CD4-positive, alpha-beta memory T cell (primary cell): ENCODE measurements around the gene CTNNBL1. TPM values are rescaled to one million over a fixed set of nuclear protein-coding genes. Genes with fewer than 3 reads are reported as not detected.
A peak's percentile ranks its signal among the peaks of the same experiment; 100 is the strongest.
"Not testable (repeated sequence)": the region's sequence is repeated elsewhere in the genome, so short reads cannot be mapped to it uniquely, and the experiment has no call there.

Experiments
- CTCF ChIA-PET: fragments of 350-600 bp; sonication (Branson Sonifier 250); formaldehyde crosslinking; loops from one replicate; lab custom pipeline; 2021; ENCODE audit warnings: inconsistent platforms; ENCODE audit not compliant: partially characterized antibody; lab: Charles Lee
- POLR2A ChIA-PET: fragments of 350-600 bp; sonication (Branson Sonifier 250); formaldehyde crosslinking; loops from one replicate; lab custom pipeline; 2021; ENCODE audit not compliant: partially characterized antibody; lab: Charles Lee
- DNase-seq, 5 donors: peaks; one replicate each; pipeline versions ENCODE4 v3.0.0 to v3.0.0-alpha.2; 2020 to 2022; ENCODE audit warnings: mixed read lengths in 1 of 5
- H3K27ac ChIP-seq: one replicate; pipeline ENCODE4 v1.7.0; 2013; ENCODE audit warnings: low read depth, low read length
- H3K27me3 ChIP-seq: 2 replicates; pipeline ENCODE4 v1.7.0; 2013; ENCODE audit warnings: mild to moderate bottlenecking, low read length, moderate library complexity; ENCODE audit not compliant: insufficient read depth
- H3K36me3 ChIP-seq: 2 replicates; pipeline ENCODE4 v1.7.0; 2013; ENCODE audit warnings: mild to moderate bottlenecking, low read length, moderate library complexity; ENCODE audit not compliant: insufficient read depth
- H3K4me1 ChIP-seq: 2 replicates; pipeline ENCODE4 v1.7.0; 2013; ENCODE audit warnings: mild to moderate bottlenecking, low read length, moderate library complexity; ENCODE audit not compliant: insufficient read depth
- H3K4me3 ChIP-seq, 2 donors: one replicate each; pipeline ENCODE4 v1.7.0; 2013; ENCODE audit warnings: low read length in 2 of 2, mild to moderate bottlenecking in 1 of 2
- H3K9me3 ChIP-seq, 2 donors: one replicate each; pipeline ENCODE4 v1.7.0; 2013; ENCODE audit warnings: low read length in 2 of 2, control low read depth in 1 of 2; ENCODE audit not compliant: control insufficient read depth in 1 of 2
- H3K27ac Mint-ChIP-seq, 7 donors: one replicate each; pipeline ENCODE4 v1.8.0; 2020 to 2021; ENCODE audit warnings: mixed read lengths in 7 of 7, mild to moderate bottlenecking in 6 of 7, inconsistent platforms in 3 of 7, moderate library complexity in 3 of 7
- H3K27me3 Mint-ChIP-seq, 2 donors: one replicate each; pipeline ENCODE4 v1.8.0; 2020 to 2021; ENCODE audit warnings: mixed read lengths in 2 of 2
- H3K36me3 Mint-ChIP-seq, 2 donors: one replicate each; pipeline ENCODE4 v1.8.0; 2020 to 2021; ENCODE audit warnings: mixed read lengths in 2 of 2, inconsistent platforms in 1 of 2, mild to moderate bottlenecking in 1 of 2
- H3K4me1 Mint-ChIP-seq, 4 donors: one replicate each; pipeline ENCODE4 v1.8.0; 2020 to 2021; ENCODE audit warnings: mixed read lengths in 4 of 4, mild to moderate bottlenecking in 1 of 4
- H3K4me3 Mint-ChIP-seq, 8 donors: one replicate each; pipeline ENCODE4 v1.8.0; 2020 to 2021; ENCODE audit warnings: mixed read lengths in 8 of 8, mild to moderate bottlenecking in 7 of 8, moderate library complexity in 6 of 8, inconsistent platforms in 3 of 8
- H3K9me3 Mint-ChIP-seq, 8 donors: one replicate each; pipeline ENCODE4 v1.8.0; 2020 to 2021; ENCODE audit warnings: mixed read lengths in 8 of 8, mild to moderate bottlenecking in 5 of 8, inconsistent platforms in 3 of 8, moderate library complexity in 1 of 8
- intact Hi-C: fragments of 100-400 bp; cut with micrococcal nuclease; formaldehyde crosslinking; loops from one replicate; pipeline ENCODE4 v1.15.1; 2023
- polyA plus RNA-seq, 2 donors: library from polyadenylated mRNA; unstranded; fragments of 300-500 nt; fragmentation: Illumina TruSeq; gene quantifications; one replicate each; pipeline ENCODE4 v1.2.3, GENCODE V29; 2021
- total RNA-seq, 2 experiments: library from RNA; stranded (reverse); gene quantifications; one replicate each; pipeline ENCODE4 v1.2.3, GENCODE V29; 2021

Gene CTNNBL1
- total and polyA plus RNA-seq, 4 experiments from 2014 or later = 41.5 to 104 (median 64.2) TPM

GRCh38 chr20:37711994-37712964, 18.4 kb downstream of the CTNNBL1 start:
- H3K27ac ChIP-seq = no peak overlapping the region
- Mint-ChIP-seq H3K9me3 (no peaks in the 10 kb centered on the region), H3K4me1 (peaks cover 28 to 66% (median 35%) of the 10 kb centered on the region in 4 donors), H3K36me3 (peaks cover 29 to 47% of the 10 kb centered on the region in 2 donors), H3K27me3 (no peaks in the 10 kb centered on the region), H3K4me3 (no peak overlapping the region), H3K27ac (no peak overlapping the region)
- CTCF ChIA-PET = no interaction called here
- no peak overlapping the region for H3K4me3 ChIP-seq
- POLR2A ChIA-PET = no interaction called here
- intact Hi-C loops = no loop called here
- H3K9me3 ChIP-seq = no peaks in the 10 kb centered on the region
- no peak for DNase-seq
- H3K27me3 ChIP-seq = no peaks in the 10 kb centered on the region
- peaks cover 4% of the 10 kb centered on the region for H3K4me1 ChIP-seq
- no peaks in the 10 kb centered on the region for H3K36me3 ChIP-seq

DNA sequence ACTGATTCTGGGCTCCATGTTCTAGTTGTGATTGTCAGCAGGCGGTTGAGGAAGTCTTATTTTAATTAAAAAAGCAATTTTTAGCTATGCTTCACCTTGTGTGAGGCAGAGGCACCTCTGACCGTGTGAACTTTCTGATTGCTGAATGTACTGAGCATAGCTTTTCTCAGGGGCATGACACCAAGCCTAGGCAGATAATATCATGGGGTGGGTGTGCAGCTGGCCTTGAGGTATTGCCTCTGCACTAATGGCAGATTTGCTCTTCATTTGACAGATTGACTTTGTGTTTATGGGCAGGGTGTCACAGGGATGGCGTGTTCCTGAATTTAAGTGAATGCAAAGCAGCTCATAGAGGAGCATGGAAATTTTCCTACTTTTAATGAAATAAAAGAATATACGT, 19.6 kb downstream of the CTNNBL1 start:
- POLR2A ChIA-PET = no interaction called here

GRCh38 chr20:37714978-37715672, 21.3 kb downstream of the CTNNBL1 start:
- Mint-ChIP-seq H3K9me3 (peaks cover 0 to 2% (median 0%) of the 10 kb centered on the region in 8 donors), H3K4me1 (peaks cover 16 to 42% (median 21%) of the 10 kb centered on the region in 4 donors), H3K27me3 (no peaks in the 10 kb centered on the region), H3K4me3 (no peak overlapping the region), H3K36me3 (peaks cover 22 to 39% of the 10 kb centered on the region in 2 donors), H3K27ac (no peak overlapping the region)
- H3K4me1 ChIP-seq = peaks cover 4% of the 10 kb centered on the region
- no peaks in the 10 kb centered on the region for H3K9me3 ChIP-seq
- CTCF ChIA-PET = no interaction called here
- H3K4me3 ChIP-seq = no peak overlapping the region
- no peaks in the 10 kb centered on the region for H3K36me3 ChIP-seq
- no peaks in the 10 kb centered on the region for H3K27me3 ChIP-seq
- intact Hi-C loops = no loop called here
- no peak overlapping the region for H3K27ac ChIP-seq
- no peak for DNase-seq
- POLR2A ChIA-PET = no interaction called here

More for the DNA sequence above, 19.6 kb downstream of the CTNNBL1 start:
- DNase-seq = no peak
- H3K4me3 ChIP-seq = no peak overlapping the region
- H3K4me1 ChIP-seq = peaks cover 4% of the 10 kb centered on the region
- no peak overlapping the region for H3K27ac ChIP-seq
- no peaks in the 10 kb centered on the region for H3K9me3 ChIP-seq
- CTCF ChIA-PET = no interaction called here
- no peaks in the 10 kb centered on the region for H3K27me3 ChIP-seq
- intact Hi-C loops = no loop called here
- no peaks in the 10 kb centered on the region for H3K36me3 ChIP-seq
- Mint-ChIP-seq H3K27ac (no peak overlapping the region), H3K36me3 (peaks cover 25 to 42% of the 10 kb centered on the region in 2 donors), H3K27me3 (no peaks in the 10 kb centered on the region), H3K4me3 (no peak overlapping the region), H3K9me3 (no peaks in the 10 kb centered on the region), H3K4me1 (peaks cover 20 to 57% (median 30%) of the 10 kb centered on the region in 4 donors)

- ChIA-PET POLR2A (no interaction called here), CTCF (no interaction called here)
- no peak overlapping the region for H3K27ac Mint-ChIP-seq
Measured at GRCh38 chr20:37721751-37722150, 27.9 kb downstream of the CTNNBL1 start.

GRCh38 chr20:37722312-37722711, 28.5 kb downstream of the CTNNBL1 start:
- peaks cover 0 to 12% (median 6%) of the 10 kb centered on the region in 4 donors for H3K4me1 Mint-ChIP-seq
- CTCF ChIA-PET, H3K27ac Mint-ChIP-seq, DNase-seq, POLR2A ChIA-PET, H3K9me3 ChIP-seq, H3K27me3 ChIP-seq, H3K27ac ChIP-seq, H3K27me3 Mint-ChIP-seq, H3K4me1 ChIP-seq, H3K4me3 ChIP-seq, H3K4me3 Mint-ChIP-seq, H3K36me3 ChIP-seq, intact Hi-C loops: not testable (repeated sequence)
- peaks cover 16 to 20% of the 10 kb centered on the region in 2 donors for H3K36me3 Mint-ChIP-seq
- H3K9me3 Mint-ChIP-seq = peaks cover 0 to 15% (median 7%) of the 10 kb centered on the region in 8 donors

More at GRCh38 chr20:37721751-37722150, 27.9 kb downstream of the CTNNBL1 start:
- Mint-ChIP-seq H3K36me3 (peaks cover 19 to 25% of the 10 kb centered on the region in 2 donors), H3K27me3 (no peaks in the 10 kb centered on the region), H3K4me3 (peak overlapping the region in 1 of 8 donors; percentile 3), H3K9me3 (peaks cover 0 to 15% (median 7%) of the 10 kb centered on the region in 8 donors), H3K4me1 (peaks cover 0 to 11% (median 6%) of the 10 kb centered on the region in 4 donors)
- H3K4me3 ChIP-seq = no peak overlapping the region
- no peak for DNase-seq
- H3K36me3 ChIP-seq = no peaks in the 10 kb centered on the region
- no peak overlapping the region for H3K27ac ChIP-seq
- no peaks in the 10 kb centered on the region for H3K27me3 ChIP-seq
- intact Hi-C loops = no loop called here
- H3K9me3 ChIP-seq = no peaks in the 10 kb centered on the region
- no peaks in the 10 kb centered on the region for H3K4me1 ChIP-seq

GRCh38 chr20:37723668-37724067, 29.8 kb downstream of the CTNNBL1 start:
- H3K36me3 ChIP-seq = no peaks in the 10 kb centered on the region
- H3K27me3 ChIP-seq = no peaks in the 10 kb centered on the region
- no peaks in the 10 kb centered on the region for H3K4me1 ChIP-seq
- no peaks in the 10 kb centered on the region for H3K9me3 ChIP-seq
- no peak overlapping the region for H3K4me3 Mint-ChIP-seq
- no peak overlapping the region for H3K4me3 ChIP-seq
- DNase-seq = no peak
- H3K4me1 Mint-ChIP-seq = peaks cover 5 to 17% (median 11%) of the 10 kb centered on the region in 4 donors
- peak overlapping the region in 1 of 7 donors; percentile 35 for H3K27ac Mint-ChIP-seq
- ChIA-PET POLR2A (no interaction called here), CTCF (no interaction called here)
- H3K27ac ChIP-seq = no peak overlapping the region
- peaks cover 19 to 20% of the 10 kb centered on the region in 2 donors for H3K36me3 Mint-ChIP-seq
- H3K9me3 Mint-ChIP-seq = peaks cover 0 to 15% (median 7%) of the 10 kb centered on the region in 8 donors
- no peaks in the 10 kb centered on the region for H3K27me3 Mint-ChIP-seq
- intact Hi-C loops = no loop called here

- Mint-ChIP-seq H3K4me1 (peaks cover 11 to 24% (median 15%) of the 10 kb centered on the region in 4 donors), H3K27ac (no peak overlapping the region), H3K36me3 (peaks cover 15 to 16% of the 10 kb centered on the region in 2 donors), H3K4me3 (no peak overlapping the region), H3K9me3 (peaks cover 0 to 15% (median 7%) of the 10 kb centered on the region in 8 donors), H3K27me3 (no peaks in the 10 kb centered on the region)
- CTCF ChIA-PET = no interaction called here
- Histone ChIP-seq H3K9me3 (no peaks in the 10 kb centered on the region), H3K4me3 (no peak overlapping the region), H3K27ac (no peak overlapping the region), H3K27me3 (no peaks in the 10 kb centered on the region), H3K4me1 (no peaks in the 10 kb centered on the region), H3K36me3 (no peaks in the 10 kb centered on the region)
- POLR2A ChIA-PET = no interaction called here
- no peak for DNase-seq
- intact Hi-C loops = no loop called here
Measured at GRCh38 chr20:37725165-37725564, 31.3 kb downstream of the CTNNBL1 start.
